Cardiac fibroblast (primary cell): Measurements from ENCODE around the gene CDH23.

Experiments used
- DNase-seq, 2 donors: peaks; one replicate each; pipeline versions ENCODE4 v3.0.0 to v3.0.0-alpha.2; 2010; ENCODE audit warnings: low read depth in 2 of 2
- H3K4me3 ChIP-seq, 2 donors: replicated peaks in 1 of 2; 1 replicate in 1 of 2; 2 replicates in 1 of 2; pipeline ENCODE4 v1.5.1; 2011; ENCODE audit warnings: low read depth in 2 of 2, low read length in 2 of 2, mild to moderate bottlenecking in 2 of 2, moderate library complexity in 1 of 2
- TF ChIP-seq, protein P1 (sequence below): IDR thresholded peaks from one replicate; pipeline ENCODE4 v1.5.1; 2011; ENCODE audit warnings: low read depth, mild to moderate bottlenecking, low read length, inconsistent platforms

Gene CDH23

DNA sequence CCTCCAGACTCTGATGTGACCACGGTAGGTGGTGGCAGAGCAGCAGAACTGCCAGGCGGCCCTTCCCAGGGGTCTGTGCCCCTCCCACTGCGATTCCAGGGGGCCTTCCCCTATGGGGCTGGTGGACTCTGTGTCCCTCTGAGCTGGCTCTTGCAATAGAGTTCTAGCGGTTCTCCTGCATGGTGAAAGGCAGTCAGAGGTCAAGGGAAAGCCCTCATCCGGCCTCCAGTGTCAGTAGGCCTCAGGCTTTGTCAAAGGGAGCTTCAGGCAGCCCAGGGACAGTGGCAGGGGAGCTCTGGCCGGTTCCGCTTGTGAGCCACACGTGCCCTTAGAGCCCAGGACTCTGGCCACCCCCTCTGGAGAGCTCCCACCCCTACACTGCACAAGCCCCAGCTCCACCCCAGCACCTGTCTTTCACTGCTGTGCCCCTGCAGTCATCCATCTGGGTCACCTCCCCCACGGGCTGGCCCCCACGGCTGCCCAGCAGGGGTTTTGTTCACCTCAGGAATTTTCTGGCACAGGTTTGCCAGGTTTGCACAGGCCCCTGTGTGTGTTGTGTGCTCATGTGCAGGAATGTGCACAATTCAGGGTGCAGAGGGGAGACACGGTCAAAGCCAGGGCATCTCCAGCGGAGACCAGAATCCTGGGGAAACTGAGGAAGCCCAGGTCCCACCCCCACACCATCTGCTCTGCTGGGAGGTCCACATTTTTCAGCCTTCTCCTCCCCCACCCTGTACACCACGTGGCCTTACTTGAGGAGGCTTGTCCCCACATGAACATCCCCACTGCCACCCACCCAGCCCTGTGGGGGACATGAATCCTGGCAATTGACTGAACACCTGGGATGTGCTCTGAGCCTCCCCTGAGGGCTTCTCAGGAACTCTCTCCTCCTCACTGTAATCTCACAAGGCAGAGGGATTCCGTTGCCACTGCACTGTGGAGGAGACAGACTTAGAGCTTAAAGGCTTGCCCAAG is 299.1 kb downstream of the CDH23 start:
- H3K4me3 ChIP-seq = no peak overlapping the region
- TF ChIP-seq, protein P1, sequence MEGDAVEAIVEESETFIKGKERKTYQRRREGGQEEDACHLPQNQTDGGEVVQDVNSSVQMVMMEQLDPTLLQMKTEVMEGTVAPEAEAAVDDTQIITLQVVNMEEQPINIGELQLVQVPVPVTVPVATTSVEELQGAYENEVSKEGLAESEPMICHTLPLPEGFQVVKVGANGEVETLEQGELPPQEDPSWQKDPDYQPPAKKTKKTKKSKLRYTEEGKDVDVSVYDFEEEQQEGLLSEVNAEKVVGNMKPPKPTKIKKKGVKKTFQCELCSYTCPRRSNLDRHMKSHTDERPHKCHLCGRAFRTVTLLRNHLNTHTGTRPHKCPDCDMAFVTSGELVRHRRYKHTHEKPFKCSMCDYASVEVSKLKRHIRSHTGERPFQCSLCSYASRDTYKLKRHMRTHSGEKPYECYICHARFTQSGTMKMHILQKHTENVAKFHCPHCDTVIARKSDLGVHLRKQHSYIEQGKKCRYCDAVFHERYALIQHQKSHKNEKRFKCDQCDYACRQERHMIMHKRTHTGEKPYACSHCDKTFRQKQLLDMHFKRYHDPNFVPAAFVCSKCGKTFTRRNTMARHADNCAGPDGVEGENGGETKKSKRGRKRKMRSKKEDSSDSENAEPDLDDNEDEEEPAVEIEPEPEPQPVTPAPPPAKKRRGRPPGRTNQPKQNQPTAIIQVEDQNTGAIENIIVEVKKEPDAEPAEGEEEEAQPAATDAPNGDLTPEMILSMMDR = no peak
- DNase-seq = no peak

DNA sequence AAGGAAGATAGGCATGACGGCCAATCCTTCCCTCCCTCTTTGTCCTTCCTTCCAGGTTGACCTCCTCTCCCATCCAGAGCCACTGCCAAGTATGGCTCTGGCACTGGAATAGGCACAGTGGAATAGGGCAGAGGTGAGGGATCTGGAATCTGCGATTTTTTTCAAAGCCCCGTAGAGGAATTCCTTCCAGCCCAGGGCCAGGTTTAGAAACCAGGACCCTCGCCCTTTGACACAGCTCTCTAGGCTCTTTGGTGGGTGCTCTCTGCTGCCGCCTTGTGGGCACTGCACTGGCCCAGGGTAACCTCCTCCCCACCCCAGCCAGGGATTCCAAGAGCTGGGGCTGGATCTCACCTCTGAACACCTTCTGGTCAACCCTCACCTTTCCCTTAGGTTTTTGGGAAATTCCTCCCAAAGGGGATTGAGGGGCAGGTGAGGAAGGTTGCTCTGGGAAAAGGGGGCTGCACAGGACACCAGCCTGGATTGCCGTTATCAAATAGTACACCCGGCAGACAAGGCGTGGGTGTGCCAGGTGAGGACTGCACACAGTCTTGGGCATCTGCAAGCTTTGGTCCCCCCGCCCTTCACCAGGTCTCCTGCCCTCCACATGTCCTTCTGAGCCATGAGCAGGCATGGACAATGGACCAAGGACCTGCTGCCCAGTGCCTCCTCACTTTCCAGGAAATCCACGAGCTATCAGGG is 300.1 kb downstream of the CDH23 start:
- no peak overlapping the region for H3K4me3 ChIP-seq
- TF ChIP-seq, protein P1 = peak; percentile 98
- peak; percentile 37 to 41 for DNase-seq

DNA sequence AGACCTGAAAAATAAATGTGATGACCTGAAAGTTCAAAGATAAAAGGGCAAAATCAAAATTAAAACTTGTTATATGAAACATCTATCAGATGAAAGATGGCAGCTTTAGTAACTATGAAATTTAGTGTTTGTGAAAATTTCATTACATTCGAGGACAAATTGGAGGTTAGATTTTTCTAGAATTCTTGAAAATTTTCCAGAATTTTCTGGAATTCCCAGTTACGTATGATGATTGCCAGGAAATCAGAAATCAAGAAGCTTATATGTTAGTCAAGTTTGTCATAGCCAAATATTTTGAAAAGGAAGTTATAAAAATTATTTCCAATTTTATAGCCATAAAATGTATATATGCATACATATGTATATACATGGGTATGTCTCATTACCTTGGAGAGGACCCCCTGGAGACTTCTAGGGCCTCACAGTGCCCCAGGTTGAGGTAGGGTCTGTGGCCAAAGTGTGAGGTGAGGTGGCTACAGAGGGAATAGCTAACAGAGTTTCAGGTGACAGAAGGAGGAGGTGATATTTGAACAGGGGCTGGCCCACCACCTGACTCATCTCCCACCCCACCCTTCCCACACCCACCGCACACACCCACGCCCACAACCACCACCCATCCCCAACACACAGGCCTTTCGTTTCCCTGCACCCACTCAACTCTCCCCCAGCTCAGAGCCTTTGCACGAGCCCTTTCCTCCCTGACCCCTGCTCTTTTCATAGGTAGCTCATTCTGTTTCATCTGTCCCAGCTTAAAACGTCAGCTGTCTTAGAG is 301.4 kb downstream of the CDH23 start:
- H3K4me3 ChIP-seq = no peak overlapping the region
- no peak for DNase-seq
- TF ChIP-seq, protein P1 = no peak

DNA sequence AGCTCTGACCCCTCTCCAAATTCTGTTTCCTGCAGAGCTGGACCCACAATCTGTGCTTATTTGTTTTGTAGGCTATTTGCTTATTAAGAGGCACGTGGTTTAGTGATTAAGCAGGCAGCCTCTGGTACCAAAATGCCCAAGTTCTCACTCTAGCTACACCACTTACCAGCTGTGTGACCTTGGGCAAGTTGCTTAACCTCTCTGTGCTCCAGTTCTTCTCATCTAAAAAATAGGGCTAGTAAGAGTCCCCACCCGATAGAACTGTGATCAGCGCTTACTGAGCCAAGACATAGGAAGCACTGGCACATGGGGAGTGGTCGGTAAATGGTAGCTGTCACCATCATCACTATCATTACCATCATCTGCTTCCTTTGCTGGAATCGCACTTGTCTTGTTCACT is 302.0 kb downstream of the CDH23 start:
- TF ChIP-seq, protein P1 = no peak
- DNase-seq = no peak
- H3K4me3 ChIP-seq = no peak overlapping the region

DNA sequence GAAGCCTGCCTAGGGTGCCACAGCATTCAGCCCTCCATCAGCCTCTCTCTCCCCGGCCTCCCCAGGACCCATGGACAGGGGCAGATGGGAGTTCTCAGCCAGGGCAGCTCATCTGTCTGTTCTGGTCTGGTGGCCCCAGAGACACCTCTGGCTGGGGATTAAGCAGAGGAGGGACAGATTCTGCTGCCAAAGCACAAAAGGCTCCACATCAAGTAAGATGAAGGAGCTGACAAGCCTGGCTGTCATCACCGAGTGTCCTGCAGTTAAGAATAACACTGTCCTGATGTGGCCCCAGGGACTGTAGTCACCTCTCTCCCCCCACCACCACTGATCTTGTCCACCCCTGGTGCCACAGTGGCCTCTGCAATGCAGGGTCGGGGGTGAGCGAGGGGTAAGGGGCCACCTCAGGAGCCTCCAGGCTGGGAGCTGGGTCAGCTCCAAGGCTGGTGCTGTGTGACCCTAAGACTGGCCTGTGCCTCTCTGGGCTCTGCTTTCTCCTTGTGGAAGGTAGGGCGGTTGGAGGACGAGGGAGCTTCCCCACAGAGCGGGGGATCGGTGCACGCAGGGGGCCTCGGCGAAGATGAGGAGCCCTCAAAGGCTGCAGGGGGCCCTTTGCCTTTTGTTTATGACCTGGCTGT is 304.1 kb downstream of the CDH23 start:
- TF ChIP-seq, protein P1 = no peak
- no peak for DNase-seq
- H3K4me3 ChIP-seq = no peak overlapping the region

DNA sequence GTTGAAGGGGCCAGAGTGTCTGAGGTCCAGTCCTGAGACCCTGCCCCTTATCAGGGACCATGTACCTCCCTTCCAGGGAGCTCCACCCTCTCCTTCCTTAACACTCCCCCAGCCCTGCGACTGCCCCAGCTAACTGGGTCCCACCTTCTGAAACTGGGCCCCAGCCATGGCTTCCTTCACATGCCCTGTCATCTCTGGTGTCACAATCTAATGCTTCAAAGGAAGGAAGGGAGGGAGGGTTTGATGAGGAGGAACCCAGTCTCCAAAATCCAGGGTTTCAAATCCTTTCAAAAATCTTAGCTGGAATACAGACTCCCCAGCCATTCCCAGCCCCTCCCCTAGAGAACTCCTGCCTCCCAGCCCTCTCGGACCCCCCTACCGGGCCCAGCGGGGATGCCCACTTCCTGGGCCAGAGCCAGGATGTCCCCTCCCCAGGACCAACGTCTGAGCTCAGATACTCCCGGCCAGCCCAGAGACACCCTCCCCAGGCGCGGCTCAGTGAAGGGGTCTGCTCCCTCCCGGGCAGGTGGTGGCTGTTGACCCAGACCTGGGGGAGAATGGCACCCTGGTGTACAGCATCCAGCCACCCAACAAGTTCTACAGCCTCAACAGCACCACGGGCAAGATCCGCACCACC is 304.9 kb downstream of the CDH23 start:
- no peak for DNase-seq
- H3K4me3 ChIP-seq = no peak overlapping the region
- TF ChIP-seq, protein P1 = no peak
